HG03095 (cell line): Measurements from ENCODE around the gene OTOP1.
"Not testable (repeated sequence)": the region's sequence is repeated elsewhere in the genome, so short reads cannot be mapped to it uniquely, and the experiment has no call there.

ENCODE experiments used
- ATAC-seq: cut with Tn5 transposase; IDR thresholded peaks from one replicate; pipeline ENCODE4 v1.9.1; 2021; ENCODE audit warnings: moderate library complexity; ENCODE audit not compliant: unreplicated experiment

The OTOP1 gene, protein sequence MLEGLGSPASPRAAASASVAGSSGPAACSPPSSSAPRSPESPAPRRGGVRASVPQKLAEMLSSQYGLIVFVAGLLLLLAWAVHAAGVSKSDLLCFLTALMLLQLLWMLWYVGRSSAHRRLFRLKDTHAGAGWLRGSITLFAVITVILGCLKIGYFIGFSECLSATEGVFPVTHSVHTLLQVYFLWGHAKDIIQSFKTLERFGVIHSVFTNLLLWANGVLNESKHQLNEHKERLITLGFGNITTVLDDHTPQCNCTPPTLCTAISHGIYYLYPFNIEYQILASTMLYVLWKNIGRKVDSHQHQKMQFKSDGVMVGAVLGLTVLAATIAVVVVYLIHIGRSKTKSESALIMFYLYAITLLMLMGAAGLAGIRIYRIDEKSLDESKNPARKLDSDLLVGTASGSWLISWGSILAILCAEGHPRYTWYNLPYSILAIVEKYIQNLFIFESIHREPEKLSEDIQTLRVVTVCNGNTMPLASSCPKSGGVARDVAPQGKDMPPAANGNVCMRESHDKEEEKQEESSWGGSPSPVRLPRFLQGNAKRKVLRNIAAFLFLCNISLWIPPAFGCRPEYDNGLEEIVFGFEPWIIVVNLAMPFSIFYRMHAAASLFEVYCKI

DNA sequence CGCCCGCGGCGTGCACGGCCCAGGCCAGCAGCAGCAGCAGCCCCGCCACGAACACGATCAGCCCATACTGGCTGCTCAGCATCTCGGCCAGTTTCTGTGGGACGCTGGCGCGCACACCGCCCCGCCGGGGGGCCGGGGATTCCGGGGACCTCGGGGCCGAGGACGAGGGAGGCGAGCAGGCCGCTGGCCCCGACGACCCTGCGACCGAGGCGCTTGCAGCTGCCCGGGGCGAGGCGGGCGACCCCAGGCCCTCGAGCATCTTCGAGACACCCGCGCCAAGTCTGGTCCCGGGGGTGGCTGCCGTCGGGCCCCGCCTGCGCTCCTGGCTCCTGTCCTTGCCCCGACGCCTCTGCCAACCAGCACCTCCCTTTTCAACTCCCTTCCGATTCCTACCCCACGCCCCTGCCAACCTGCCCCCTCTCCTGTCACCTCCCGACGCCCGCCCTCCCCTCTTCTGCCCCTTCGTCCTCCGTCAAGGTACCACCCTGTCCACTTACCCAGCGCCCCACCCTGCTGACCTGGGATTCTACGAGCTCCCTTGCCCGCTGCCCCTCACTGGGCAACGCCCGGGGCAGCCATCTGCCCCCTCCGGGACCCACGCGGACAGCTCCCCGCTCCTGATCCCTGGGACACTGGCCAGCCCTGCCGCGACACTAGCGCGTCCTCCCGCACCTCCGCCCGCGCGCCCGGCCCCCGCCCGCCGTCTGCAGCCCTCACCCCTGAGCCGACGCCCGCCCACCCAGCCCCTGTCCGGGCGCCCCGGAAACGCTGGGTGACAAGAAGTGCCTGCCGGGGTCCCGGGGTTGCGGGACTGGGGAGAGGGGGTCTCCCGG lies at the start of gene OTOP1:
Gene OTOP1 (minus strand): TSS at position 324 of the 833 bp plus-strand sequence. CDS start 65 bp downstream, at position 259.
- no peak for ATAC-seq

GRCh38 chr4:4274226-4274625 lies 47.5 kb upstream of the OTOP1 start:
- ATAC-seq: no peak

- no peak for ATAC-seq
Measured at GRCh38 chr4:4271912-4272311, 45.2 kb upstream of the OTOP1 start.

DNA sequence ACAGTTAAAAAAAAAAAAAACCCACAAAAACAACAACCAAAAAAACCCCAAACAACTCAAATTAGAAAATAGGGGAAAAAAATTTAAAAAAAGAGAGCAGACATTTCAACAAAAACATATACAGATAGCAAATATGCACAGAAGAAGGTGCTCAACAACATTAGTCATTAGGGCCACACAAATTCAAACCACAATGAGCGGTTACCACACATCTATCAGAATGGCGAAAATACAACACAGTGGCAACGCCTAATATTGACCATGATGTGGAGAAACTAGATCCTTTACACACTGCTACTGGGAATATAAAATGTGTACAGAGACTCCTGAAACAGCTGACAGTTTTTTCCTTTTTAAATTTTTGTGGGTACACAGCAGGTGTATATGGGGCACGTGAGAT lies 43.8 kb upstream of the OTOP1 start:
- ATAC-seq: no peak

- no peak for ATAC-seq
Measured at GRCh38 chr4:4269856-4270255, 43.1 kb upstream of the OTOP1 start.

- ATAC-seq: no peak
Measured at GRCh38 chr4:4269331-4269731, 42.6 kb upstream of the OTOP1 start.

DNA sequence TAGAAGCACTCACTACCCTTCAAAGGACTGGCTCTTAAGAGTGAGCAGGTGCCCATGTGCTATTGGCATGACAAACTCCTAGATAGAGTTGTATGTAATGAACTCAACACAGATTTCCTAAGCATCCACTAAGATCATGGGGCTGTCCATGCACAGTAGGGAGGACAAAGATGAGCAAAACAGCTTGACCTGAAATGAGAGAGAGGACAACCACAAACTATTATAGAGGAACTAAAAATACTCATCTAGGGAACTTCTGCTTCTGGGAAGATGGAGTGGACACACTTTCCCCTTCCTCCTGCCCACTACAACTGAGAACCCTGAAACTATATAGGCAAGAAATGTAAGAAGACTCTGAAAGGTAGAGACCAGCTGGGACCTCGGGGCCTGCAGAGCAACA lies 42.0 kb upstream of the OTOP1 start:
- no peak for ATAC-seq

- ATAC-seq: no peak
Measured at GRCh38 chr4:4267981-4268380, 41.3 kb upstream of the OTOP1 start.

DNA sequence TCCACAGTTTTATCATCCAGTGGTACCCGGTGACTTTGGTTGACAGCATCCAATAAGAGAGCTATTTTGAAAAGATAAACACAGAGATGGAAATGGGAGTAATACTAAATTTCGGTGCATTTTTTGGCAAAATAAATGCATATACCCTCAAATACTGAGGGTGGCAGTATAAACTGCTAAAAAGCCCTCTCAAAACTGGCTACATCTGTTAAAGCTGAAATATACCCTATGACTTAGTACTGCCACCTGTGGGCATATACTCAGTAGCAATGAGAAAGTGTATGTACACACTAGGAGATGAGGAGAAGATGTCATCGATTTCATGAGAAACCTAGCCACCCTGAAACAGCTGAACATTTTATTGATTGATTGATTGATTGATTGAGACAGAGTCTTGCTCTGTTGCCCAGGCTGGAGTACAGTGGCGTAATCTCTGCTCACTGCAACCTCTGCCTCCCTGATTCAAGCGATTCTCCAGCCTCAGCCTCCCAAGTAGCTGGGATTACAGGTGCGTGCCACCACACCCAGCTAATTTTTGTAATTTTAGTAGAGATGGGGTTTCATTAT lies 33.5 kb upstream of the OTOP1 start:
- no peak for ATAC-seq

DNA sequence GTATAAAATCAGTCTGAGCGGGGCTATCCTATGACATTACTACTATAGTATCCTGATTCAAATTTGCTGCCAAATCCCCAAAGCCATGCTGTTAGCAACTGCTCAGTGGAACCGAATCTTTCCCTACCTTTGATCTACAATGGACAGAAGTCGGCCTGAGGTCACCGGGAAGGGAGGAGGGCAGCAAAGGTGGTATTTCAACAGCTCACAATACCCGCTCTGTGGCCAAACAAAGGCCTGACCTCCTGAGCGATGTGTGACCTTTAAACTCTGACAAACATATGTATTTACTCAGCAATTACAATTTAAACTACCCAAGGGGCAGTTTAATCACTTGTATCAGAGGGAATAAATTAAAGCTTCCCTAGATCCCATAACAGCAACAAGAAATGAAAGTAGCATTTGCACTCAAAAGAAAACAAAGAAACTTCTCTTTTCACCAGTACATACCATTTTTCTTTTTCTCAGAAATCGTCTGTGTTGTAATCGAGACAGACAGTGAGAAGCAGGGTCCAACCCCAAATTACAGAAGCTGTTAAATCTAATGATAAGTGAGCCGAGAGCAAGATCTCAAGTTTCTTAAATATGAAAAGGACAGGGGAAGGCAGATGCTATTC lies 32.9 kb upstream of the OTOP1 start:
- ATAC-seq: no peak

GRCh38 chr4:4257705-4258104 lies 31.0 kb upstream of the OTOP1 start:
- not testable (repeated sequence) for ATAC-seq

DNA sequence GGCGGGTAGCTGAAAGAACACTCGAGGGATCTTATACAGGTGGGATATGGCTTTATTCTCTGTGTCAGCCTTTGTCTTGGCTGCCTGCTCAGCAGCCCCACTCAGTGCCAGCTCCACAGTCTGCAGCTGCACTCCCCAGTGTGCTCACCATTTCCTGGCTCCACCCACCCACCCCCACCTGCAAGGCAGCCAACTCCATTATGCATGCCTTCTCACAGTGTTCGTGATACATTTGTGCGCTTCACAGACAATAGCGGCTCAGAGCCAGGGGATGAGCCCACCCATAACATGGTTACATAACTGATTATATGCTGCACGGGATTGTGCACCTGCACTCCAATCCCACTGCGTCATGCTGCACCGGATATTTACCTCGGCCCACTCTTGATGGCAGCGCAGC lies 30.1 kb upstream of the OTOP1 start:
- ATAC-seq: no peak

- ATAC-seq: no peak
Measured at GRCh38 chr4:4254666-4255065, 27.9 kb upstream of the OTOP1 start.

DNA sequence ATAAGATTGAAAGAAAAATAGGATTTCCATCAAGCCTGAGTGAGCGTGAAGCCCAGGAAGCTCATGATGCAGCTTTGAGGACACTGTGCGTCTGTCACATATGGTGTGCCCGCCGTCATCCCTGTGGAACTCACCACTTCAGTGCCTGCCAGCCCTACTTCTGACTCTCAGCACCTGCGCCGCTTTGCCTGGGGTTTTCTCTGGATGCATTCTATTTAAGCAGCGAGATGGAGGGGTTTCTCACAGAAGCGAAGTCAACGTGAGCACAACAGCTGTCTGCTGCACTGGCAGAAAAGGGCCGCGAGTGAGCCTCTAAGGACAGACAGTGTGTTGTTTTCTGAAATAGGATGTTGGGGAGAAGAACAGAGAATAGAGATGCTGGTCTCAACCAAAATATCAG lies 27.5 kb upstream of the OTOP1 start:
- ATAC-seq: no peak

DNA sequence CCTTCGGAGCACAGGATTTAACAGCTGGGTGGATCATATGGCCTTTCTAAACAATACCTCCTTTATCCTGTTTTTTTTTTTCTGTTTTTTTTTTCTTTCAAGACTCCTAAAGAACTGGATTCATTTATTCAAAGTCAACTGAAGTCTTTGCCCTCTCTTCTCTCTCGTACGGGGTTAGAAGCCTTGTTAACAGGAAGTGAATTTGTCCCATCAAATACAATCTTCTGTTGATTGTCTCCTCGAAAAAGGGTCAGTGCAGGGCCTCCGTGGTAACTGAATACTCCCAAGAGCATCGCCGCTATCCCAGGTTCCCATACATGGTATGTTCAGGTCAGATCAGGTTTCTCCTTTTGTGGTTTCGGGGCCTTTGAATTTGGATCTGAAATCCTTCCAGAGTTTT lies 23.1 kb upstream of the OTOP1 start:
- ATAC-seq: no peak

GRCh38 chr4:4249342-4249741 lies 22.6 kb upstream of the OTOP1 start:
- not testable (repeated sequence) for ATAC-seq

DNA sequence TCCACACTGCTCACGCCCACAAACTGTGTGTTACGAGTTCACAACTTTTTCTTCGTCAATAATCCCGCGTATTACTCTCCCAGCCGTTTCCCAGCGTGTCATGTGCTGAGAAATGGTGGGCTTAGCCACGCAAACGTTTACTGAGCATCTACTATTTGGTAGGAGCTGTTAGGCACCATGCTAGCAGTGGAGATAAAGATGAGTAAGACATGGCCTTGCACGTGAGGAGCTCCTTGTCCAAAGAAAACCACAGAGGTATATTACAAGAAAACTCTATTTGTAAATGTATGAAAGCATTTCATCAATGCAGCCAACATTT lies 22.1 kb upstream of the OTOP1 start:
- ATAC-seq: no peak

DNA sequence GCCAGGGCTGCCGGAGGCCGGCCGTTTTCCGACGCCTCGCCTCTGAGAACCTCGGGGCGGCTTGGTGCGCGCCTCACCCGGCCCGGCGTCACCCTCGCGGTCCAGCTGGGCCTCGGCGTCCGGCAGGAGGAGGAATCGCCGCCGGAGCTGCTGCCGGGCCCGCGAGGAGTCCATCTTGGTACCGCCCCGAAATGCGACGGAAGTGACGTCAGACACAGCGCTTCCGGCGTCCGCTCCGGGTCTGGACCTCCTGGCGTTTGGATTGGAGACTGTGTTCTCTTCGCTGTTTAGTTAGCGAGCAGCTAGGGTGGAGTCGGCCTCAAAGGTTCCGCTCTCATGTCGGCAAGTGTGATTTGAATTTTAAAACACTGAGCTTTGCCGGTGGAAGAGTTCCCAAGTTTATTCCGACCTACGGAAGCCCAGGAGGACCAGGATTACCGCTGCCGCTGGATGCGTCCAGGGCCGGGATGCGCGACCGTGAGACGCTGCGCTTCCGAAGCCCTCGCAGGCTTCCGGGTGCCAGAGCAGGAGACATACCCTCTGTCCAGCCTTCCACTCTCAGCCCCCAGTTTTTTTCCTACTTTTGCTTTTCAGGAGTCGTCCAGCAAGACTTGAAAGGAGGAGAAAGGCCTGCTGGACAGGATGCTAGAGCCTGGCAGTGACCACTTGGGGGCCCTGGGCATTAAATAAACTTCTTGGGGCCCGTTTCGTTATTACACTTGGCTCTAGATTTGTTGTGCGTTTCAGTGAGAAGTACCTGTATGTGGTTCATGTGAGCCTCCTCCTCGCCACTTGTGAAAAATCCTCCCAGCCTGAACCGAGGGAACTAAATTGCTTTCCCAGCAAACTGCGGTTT lies 21.5 kb upstream of the OTOP1 start, which contains the start of gene TMEM128:
Gene TMEM128 (minus strand): TSS at position 195 of the 856 bp plus-strand sequence. CDS start 21 bp downstream, at position 174.
- ATAC-seq: peak; percentile 94

DNA sequence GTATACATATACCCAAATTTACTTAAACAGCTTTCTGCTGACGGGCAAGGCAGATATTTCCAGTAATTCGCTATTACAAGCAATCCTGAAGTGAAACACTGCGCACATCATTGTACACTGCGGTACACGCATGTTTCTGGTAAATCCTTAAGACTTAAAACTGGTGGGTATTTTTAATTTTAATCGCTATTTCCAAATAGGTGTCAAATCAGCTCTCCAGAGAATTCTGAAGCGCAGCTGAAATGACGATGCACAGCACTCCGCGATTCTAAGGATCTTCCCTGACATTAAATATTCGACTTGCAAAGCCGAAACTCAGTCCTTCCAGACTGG lies 20.9 kb upstream of the OTOP1 start:
- peak; percentile 11 for ATAC-seq

- no peak for ATAC-seq
Measured at GRCh38 chr4:4245172-4245571, 18.4 kb upstream of the OTOP1 start.
